ENCODE data around the gene PRXL2B. TPM values are rescaled to one million over a fixed set of nuclear protein-coding genes. Genes with fewer than 3 reads are reported as not detected.

PRXL2B gene
- total RNA-seq, 1 donor from 2014 or later, result 12.7 TPM

DNA sequence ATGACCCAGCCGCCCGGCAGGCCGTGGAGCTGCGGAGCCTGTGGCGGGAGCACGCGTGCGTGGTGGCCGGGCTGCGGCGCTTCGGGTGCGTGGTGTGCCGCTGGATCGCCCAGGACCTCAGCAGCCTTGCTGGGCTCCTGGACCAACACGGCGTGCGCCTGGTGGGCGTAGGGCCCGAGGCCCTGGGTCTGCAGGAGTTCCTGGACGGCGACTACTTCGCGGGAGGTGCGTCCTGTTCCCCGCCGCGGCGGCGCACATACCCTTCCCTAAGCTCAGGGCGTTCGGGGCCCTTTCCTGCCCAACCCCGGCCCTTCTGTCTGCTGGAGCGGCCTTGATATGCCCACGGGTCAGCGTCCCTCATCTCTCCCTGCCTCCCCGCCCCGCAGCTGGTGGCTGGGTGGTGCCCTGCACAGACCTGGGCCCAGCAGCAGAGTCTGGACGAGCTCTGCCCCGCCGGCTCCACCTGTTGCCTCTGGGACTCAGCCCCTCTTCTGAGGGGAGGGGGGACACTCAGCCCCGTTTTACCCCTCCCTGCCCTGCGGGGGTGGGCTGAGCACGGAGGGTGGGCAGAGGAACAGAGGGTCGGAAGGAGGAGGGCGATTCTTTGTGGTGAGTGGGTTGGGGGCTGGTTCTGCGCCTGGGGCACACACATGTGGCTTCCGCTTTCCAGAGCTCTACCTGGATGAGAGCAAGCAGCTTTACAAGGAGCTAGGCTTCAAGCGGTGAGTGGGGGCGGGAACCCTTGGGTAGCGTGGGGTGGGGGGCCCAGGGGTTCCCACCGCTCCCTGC, 688 bp downstream of the PRXL2B start:
- peak; percentile 1 for ATAC-seq

DNA sequence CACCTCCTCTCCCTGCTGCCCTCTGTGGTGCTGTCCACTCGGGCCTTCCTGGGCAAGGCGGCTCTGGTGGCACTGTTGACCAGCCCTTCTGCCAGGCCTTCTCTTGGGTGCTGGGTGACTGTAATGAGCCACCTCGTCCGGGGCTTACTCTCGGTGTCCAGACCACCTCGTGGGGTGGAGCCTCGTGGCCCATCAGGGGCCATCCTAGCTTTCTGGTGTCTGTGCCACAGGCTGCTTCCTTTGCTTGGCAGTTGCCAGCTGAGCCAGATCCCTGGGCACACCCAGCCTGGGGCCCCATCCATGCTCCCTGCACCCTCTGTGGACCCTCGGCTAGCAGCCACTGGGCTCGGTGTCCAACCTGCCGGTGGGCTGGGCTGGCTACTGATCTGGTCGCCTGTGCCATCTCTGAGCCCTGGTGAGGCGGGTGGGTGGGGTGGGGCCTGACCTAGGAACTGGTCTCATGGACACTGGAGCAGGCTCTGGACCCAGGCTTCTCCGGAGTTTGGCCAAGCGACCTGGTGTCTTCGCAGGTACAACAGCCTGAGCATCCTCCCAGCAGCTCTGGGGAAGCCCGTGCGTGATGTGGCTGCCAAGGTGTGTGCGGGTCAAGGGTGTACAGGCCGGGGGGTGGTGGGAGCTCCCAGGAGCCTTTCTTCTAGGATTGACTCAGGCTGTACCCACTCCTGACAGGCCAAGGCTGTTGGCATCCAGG, 1.4 kb downstream of the PRXL2B start:
- no peak for ATAC-seq

DNA sequence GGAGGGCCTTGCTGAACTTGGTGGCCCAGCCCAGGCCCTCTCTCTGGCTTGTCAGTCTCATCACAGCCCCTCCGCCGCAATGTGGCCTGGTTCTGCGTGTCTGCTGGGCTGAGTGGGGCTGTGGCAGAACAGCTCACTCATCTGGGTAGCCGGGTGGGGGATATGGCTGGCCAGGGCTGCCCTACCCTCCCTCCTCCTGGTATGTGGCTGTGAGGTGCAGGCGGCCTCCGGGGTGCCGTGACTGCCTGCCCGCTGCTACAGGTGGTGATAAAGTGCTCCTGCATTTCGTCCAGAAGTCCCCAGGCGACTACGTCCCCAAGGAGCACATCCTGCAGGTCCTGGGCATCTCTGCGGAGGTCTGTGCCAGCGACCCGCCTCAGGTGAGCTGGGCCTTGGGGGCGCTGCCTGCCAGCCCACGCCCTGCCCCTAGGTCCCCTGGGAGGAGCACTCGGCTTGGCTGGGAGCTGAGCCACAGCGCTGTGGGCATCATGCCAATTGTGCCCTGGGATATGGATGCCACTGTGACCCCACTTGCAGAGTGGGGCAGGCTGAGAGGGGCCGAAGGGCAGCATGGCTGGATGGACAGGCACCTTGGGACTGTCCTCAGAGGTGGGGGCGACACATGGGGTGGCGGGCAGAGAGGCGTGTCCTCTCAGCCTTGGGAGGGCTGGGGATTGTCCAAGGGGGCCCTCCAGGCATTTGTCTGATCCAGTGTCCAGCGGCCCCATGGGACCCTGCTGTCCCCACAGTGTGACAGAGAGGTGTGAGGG, 2.3 kb downstream of the PRXL2B start:
- no peak for ATAC-seq

DNA sequence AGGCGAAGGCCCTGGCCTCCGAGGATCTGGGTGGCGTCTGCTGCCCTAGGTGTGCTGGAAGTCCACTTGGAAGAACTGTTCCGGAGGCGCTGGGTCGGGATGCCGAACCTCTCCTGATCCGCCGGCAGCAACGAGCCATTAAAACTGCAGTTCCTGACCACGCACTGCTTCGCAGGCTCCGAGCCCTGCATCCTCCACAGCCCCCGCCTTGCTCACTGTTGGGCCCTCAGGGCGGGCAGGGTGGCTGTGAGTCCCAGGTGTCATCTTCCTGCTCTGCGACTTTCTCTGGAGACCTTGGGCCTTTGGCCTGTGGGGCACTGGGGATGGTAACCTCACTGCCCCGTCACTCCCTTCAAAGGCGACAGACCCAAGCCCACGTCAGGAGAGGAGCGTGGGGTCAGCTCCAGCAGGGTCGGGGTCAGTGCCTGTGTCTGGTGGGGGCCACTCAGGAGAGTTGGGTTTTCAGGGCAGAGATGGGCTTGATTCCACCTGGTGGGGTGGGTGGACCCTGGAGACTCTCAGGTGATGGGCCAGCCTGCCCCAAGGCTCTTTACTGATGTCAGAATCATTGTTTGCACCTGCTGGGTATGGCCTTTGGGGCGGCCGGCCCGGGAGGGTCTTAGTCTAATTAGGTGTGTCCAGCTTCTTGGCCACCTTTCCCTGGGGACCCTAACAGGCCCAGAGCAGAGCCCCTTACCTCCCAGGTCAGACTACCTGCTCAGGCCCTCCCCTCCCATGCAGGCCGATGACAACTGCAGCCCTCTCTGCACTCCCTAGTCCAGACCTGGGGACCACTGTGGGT, 3.1 kb downstream of the PRXL2B start:
- ATAC-seq, result no peak

DNA sequence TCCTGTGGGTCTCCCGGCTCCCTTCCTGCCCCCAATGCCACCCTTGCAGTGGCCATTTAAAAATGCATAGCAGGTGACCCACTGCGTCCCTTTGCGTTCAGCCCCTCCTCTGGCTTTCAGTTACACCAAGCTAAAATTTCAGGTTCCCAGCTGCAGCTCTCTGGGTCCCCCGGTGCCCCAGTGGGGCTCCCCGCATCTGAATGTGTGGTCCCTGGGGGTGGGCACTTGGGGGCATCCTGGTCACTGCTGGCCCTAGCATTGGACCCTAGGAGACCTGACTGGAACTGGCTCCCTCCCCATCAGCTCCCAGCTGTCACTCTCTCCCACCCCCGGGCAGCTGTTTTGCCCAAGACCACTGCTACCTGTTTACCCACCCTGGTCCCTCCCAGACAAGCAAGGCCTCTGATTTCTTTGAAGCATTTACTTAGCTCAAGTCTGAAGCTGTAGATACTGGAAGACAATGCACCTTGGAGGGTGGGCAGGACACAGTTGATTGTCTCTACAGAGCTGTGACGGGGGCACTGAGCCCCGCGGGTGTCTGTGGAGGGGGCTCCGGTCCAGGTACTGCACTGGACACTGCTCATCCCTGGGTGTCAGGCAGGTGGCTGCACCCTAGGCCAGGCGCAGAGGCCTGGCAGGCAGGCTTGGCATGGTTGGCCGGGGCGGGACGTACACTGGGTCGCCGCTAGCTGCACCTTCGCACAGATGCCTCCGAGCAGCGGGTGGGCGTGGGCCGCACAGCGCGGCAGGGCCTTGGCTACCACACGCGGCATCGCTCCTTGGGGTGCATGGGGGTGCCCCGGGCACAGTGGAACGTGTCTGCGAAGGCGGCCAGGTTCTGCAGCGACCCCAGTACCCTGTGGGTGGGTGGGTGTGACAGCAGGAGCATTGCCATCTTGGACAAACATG, 3.9 kb downstream of the PRXL2B start:
- ATAC-seq, result no peak

DNA sequence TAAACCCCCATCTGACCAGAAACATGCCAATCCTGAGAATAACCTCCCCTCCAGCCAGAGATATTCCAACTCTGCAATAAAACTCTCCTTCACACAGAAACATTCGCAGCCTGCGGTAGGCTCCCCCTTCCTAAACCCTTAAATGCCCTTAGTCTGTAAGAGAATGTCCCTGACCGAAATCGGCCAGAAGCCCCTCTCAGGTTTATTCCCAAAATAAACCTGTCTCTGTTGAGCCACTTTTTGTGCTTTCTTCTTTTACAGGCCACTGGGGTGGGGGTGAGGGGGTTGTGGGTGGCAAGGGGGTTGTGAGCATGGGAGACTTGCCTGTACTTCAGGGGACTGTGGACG, 4.6 kb downstream of the PRXL2B start:
- no peak for ATAC-seq

DNA sequence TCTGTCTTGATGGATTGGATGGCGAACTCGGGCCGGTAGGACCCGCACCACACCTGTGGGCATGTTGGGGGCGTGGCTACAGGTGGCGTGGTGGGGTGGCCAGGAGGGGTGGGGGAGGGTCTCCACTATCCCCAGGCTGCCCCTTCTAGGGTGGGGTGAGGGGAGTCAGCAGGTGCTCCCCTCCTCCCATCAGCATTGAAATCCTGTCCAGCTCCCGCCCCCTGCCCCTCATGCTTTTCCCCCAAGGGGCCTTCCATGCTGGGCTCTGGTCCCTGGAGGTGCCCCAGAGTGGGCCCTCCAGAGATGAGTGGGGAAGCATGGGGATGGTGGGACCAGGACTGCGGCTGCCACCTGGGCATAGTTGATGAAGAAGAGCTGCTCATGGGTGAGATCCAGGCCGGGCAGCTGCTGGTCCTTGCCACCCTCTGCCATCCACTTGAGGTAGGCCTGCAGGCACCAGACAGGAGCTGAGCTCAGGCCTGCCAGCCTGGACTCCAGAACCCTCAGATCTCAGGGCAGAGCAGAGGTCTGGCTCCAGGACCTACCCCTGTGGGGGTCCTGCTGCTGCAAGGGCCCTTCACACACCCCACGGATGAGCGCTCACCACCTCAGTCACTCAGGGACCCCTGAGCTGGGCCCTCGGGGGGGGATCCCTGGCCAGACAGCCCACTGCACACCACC, 5.1 kb downstream of the PRXL2B start:
- no peak for ATAC-seq

DNA sequence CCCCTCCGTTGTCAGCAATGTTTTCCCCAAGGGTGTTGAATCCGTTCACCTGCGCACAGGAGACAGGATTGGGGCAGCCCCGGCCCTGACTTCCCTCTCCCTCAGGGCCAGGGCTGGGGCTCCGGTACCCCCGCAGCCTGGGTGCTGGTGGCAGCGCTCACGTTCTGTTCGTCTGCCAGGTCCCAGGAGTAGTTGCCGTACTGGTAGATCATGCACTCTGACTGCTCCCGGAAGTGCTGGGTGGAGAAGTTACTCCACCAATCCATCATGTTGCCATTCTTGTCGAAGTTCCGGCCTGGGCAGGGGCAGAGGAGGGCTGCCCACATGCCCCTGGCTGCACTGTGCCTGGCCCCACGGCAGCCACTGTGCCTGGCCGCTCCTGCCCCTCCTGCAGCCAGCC, 6.1 kb downstream of the PRXL2B start:
- ATAC-seq, result peak; percentile 58

DNA sequence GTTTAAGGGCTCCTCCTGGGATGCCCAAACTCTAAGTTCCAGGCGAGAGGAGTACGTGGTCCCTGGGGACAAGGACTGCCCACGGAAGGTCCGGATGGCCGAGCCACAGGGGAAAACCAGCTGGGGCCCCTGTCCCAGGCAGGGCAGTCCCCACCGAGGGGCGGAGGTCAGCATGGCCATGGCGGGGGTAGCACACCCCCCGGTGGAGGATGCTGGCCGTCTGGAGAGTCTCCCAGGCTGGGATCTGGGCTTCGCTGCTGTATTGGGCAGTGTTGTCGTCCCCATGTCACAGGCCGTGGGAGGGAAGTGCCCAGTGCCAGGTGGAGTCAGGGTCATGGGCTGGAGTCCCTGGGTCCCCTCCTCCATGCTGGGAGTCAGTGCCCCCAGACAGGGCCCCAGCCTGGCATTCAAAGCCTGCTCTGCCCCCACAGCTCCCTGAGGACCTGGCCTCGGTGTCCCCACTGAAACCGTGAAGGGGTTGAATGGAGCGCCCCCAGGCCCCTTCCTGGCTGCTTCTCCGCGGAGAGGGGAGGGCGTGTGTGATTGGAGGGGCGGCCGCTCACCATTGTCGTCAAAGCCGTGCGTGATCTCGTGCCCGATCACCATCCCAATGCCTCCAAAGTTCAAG, 6.8 kb downstream of the PRXL2B start:
- no peak for ATAC-seq

DNA sequence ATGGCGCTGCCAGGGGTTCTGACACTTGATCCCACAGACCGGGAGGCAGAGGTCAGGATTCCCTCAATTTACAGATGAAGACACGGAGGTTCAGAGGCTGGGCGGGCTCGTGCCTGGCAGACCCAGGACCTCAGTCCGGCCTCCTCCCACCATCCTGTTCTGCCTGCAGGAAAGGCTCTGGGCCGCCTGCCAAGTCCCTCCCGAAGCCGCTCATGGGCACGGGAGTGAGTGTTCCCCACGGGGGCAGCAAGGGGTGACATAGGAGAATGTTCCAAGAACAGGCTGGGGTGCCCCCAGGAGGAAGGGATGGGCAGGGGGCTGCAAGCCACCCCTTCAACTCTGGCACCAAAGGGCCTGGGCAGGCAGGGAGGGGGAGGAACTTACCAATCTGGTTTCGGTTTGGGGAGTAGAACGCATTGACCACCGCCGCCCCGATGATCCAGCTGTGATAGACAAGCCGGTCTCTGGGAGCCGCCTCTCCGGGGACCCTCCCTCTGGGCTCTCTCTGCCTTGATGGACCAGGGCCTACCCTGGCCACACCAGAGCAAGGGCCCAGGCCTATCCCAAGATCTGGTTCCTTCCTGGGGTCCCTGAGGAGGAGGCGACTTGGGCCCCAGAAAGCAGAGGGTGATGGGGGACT, 7.5 kb downstream of the PRXL2B start:
- ATAC-seq, result no peak

DNA sequence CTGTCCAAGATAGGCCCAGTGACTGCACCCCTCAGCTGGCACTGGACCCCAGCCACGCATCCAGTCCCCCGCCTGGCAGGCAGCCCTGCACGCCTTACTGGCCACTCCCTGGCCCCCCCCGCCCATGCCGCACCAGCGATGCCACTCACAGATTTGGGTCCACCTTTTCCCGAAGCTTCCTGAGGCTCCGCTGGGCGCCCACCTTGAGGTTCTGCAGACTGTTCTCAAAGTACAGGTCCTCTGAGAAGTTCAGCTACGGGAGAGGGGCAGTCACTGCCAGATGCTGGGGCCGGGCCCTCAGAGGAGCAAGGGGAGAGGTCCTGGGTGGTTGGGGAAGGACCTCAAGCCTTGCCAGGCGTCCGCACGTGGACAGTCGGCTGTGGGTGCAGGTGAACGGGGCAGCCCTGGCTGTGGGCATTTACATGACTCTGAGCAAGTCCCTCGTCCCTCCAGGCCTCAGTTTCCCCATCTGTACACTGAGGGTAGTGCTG, 8.1 kb downstream of the PRXL2B start:
- no peak for ATAC-seq

DNA sequence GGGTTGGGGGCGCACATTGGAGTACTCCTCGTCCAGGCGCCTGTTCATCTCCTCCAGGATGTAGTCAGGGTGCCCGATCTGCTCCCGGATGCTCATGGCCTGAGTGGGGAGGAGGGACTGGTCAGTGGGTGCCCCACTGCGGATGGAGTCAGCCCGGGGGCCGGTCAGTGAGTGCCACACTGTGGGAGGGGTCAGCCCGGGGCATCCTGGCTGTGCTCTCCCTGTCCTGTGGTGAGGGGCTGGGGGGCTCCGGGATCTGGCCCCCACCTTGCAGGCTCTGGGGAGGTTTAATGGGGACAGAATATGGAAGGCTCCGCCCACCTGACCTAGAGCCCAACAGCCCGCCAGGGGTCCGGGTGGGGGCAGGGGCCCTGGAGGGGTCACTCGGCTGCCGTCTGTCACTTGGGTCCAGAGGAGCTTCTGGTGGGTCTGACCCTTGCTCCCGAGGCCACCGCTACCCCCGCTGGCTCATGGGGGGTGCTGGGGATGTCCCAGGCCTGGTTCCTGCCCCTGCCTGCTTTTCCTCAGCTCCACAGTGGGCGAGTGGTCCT, 8.8 kb downstream of the PRXL2B start:
- ATAC-seq, result no peak

DNA sequence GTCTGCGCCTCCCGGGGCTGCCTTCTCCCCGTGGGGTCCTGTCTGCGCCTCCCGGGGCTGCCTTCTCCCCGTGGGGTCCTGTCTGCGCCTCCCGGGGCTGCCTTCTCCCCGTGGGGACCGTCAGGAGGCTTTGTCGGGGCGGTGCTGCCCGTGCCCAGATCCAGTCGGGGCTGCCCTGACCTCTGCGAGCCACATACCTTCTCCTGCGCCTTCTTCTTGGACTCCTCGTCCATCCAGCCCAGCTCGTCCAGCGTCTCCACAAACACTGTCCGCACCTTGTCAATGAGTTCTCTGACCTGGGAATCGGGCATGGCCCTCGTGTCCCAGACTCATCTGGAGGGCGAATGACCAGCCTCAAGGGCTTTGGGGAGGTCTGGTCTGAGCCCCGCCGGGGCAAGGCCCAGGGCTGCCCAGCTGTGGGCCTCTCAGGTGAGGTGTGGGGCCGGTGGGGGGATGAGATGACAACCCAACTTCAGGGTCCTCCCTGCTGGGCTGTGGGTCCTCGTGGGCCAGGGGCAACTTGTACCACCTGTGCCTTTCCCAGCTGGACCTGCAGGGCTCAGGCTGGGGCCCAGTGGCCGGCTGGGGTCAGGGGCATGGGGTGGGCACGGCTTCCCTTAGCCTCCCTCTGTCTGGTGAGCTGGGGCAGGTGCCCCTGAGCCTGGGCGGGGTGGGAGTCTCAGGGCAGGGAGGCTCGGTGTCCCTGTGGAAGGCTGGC, 9.4 kb downstream of the PRXL2B start:
- no peak for ATAC-seq

DNA sequence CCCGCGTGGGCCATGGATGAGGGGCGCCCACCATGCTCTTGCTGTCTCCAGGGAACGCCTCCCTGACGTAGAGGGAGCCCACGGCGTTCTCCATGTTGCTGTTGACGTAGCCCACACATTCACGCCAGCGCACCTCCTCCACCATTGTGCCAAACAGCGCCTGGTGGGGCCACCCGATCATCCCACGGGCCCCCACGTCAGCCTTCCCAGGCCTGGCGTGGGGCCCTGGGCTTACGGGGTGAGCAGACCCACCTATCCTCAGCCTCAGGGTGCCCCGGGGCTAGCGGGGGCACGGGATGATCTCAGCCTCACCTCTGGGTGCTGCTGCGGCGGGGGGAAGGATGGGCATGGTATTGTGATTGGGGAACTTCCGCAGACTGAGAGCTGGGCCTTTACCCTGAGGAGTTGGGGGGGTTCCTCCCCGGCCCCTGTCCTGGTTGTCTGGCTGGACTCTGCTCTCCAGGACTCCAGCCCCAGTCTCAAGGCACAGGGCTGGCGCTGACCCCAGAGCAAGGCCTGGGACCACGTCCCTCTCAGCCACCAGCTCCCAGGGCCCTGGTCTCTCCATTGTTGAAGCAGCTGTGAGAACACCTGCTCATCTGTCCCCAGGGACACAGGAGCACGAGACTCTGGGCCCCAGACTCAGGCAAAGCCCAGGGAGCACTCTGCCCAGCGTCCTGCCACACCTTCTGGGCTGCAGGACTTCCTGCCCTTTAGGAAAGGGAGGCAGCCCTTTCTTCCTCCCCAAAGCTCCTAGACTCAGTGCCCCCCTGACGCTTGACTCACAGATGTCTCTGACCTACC, 10.2 kb downstream of the PRXL2B start:
- ATAC-seq, result no peak

DNA sequence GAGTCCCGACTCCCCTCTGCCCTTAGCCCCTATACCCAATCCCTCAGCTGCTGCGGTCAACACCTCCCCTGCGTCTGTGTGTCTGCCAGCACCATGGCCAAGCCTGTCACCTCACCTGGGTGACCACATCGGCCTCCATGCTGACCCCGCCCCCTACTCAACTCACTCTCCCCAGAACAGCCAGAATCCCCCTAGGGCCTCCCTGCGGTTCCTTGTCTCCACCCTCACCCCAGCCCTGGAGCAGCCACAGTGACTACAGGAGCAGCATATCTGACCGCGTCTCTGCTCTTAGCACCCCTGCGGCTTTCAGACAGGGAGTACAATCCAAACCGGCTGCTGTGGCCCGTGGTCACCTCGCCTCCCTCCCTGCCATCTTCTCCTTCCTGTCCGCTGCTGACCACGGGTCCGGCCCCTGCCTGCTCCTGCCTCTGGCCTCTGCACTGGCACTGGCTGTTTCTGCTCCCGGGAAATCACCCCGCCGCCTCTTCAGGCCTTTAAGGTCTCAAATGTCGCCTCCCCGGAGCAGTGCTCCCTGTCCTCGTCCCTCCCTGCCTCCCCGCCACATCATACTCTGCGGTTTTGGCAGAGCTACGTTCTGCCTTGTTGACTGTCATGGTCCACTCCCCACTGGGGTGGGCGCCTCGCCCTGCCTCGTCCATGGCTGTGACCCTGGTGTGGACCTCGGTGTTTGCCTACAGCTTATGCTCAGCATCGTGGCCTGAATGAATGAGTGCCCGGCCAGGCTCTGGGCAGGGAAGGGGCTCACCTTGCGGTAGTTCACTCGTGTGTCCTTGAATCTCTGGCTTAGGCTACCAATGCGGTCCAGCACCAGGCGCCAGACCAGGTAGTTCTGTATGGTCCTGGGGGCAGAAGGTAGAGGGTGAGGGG, 11.1 kb downstream of the PRXL2B start:
- ATAC-seq, result no peak

DNA sequence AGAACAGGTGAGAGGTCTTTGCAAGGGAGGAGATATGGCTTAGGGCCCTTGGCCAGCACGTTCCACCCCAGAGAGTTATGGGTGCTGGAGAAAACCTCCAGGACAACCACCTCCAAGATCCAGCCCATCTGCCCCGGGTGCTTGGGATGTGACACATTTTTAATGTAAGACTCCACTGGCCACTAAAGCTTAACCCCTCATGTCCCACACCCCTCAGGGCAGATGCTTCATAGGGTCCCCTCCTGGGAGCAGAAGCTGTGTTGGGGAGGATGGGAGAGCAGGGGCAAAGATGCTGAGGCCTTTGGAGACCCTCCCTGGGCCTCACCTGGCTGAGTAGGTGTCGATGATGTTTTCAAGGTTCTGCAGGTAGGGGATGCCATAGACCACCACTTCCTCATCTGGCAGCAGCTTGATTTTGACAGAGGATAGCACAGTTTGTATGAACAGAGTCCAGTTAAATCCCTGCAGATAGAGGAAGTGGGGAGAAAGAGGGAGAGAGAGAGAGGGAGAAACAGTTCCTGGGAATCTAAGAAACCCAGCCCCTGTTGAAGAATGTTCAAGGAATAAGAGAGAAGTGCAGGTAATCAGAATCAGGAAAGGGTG, 11.9 kb downstream of the PRXL2B start:
- no peak for ATAC-seq
